GM12878 (cell line): ENCODE measurements around the gene DNAJC4.

Experiments used
- ASH2L ChIP-seq: fragments of 300-600, 200-600 bp; sonication (generic); IDR thresholded peaks from 2 replicates; pipeline ENCODE4 v1.6.1; 2017; ENCODE audit warnings: low read depth, mild to moderate bottlenecking, borderline replicate concordance
- FOS ChIP-seq: IDR thresholded peaks from 3 replicates; pipeline ENCODE4 v1.6.1; 2011; ENCODE audit warnings: borderline replicate concordance; ENCODE audit not compliant: insufficient read length; ENCODE audit errors: extremely low read depth
- MAX ChIP-seq: IDR thresholded peaks from 2 replicates; pipeline ENCODE4 v1.6.1; 2012; ENCODE audit warnings: low read depth, low read length, improper control_type of control experiment
- POLR2AphosphoS2 ChIP-seq: IDR thresholded peaks from 2 replicates; pipeline ENCODE4 v1.6.1; 2011; ENCODE audit warnings: low read depth, mild to moderate bottlenecking, low read length, improper control_type of control experiment, moderate library complexity
- RAD51 ChIP-seq: fragments of 450-650 bp; IDR thresholded peaks from 2 replicates; pipeline ENCODE4 v1.6.1; 2016; ENCODE audit warnings: moderate library complexity, mild to moderate bottlenecking, inconsistent platforms
- TARDBP ChIP-seq: IDR thresholded peaks from 2 replicates; pipeline ENCODE4 v1.6.1; 2016; ENCODE audit warnings: borderline replicate concordance
- TCF7 ChIP-seq: IDR thresholded peaks from 2 replicates; pipeline ENCODE4 v1.6.1; 2014; ENCODE audit warnings: antibody characterized with exemption, borderline replicate concordance
- USF2 ChIP-seq: IDR thresholded peaks from 2 replicates; pipeline ENCODE4 v1.6.1; 2011; ENCODE audit warnings: low read depth, low read length, improper control_type of control experiment, borderline replicate concordance
- TF ChIP-seq, protein P1 (sequence below), 3 experiments: IDR thresholded peaks in 2 of 3; conservative IDR thresholded peaks in 1 of 3; 2 replicates each; pipeline ENCODE4 v1.5.1; 2011; ENCODE audit warnings: low read depth in 3 of 3, low read length in 3 of 3, mild to moderate bottlenecking in 3 of 3, control low read depth in 2 of 3, moderate library complexity in 2 of 3, inconsistent platforms in 1 of 3, mixed read lengths in 1 of 3; ENCODE audit not compliant: control insufficient read depth in 2 of 3, insufficient read depth in 1 of 3; ENCODE audit errors: extremely low read depth in 1 of 3

- TF ChIP-seq POLR2AphosphoS2 (no peak), MAX (no peak), TARDBP (no peak), FOS (no peak), ASH2L (no peak), RAD51 (no peak), TCF7 (no peak), USF2 (no peak)
- TF ChIP-seq, protein P1, sequence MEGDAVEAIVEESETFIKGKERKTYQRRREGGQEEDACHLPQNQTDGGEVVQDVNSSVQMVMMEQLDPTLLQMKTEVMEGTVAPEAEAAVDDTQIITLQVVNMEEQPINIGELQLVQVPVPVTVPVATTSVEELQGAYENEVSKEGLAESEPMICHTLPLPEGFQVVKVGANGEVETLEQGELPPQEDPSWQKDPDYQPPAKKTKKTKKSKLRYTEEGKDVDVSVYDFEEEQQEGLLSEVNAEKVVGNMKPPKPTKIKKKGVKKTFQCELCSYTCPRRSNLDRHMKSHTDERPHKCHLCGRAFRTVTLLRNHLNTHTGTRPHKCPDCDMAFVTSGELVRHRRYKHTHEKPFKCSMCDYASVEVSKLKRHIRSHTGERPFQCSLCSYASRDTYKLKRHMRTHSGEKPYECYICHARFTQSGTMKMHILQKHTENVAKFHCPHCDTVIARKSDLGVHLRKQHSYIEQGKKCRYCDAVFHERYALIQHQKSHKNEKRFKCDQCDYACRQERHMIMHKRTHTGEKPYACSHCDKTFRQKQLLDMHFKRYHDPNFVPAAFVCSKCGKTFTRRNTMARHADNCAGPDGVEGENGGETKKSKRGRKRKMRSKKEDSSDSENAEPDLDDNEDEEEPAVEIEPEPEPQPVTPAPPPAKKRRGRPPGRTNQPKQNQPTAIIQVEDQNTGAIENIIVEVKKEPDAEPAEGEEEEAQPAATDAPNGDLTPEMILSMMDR (IDR thresholded peaks at IDR 0.05 in 2 of 3, conservative IDR thresholded peaks at IDR 0.05 in 1 of 3; ENCODE audit: control insufficient read depth in 2 of 3, extremely low read depth in 1 of 3, insufficient read depth in 1 of 3, low read depth in 3 of 3, low read length in 3 of 3): no peak
Observed at GRCh38 chr11:64253481-64253880, 23.1 kb downstream of the DNAJC4 start.
